Cardiac muscle cell (in vitro differentiated cells and primary cell): ENCODE results near the gene TBC1D9B. TPM values are rescaled to one million over a fixed set of nuclear protein-coding genes. Genes with fewer than 3 reads are reported as not detected.

Experiments
- DNase-seq, 2 donors: peaks; one replicate each; pipeline versions ENCODE4 v3.0.0 to v3.0.0-alpha.2; 2010 to 2017; ENCODE audit warnings: low read depth in 1 of 2, low spot score in 1 of 2
- H3K27ac ChIP-seq: fragments of 200-600 bp; sonication (generic); 2 replicates; pipeline ENCODE4 v1.5.1; 2016
- H3K27me3 ChIP-seq: fragments of 200-600 bp; sonication (generic); 2 replicates; pipeline ENCODE4 v1.6.0; 2016; ENCODE audit warnings: control low read depth
- H3K36me3 ChIP-seq: fragments of 200-600 bp; sonication (generic); 2 replicates; pipeline ENCODE4 v1.5.1; 2016; ENCODE audit warnings: control low read depth
- H3K4me1 ChIP-seq: fragments of 200-600 bp; sonication (generic); 2 replicates; pipeline ENCODE4 v1.8.1; 2017; ENCODE audit warnings: low read depth, mild to moderate bottlenecking, mixed run types
- H3K4me3 ChIP-seq: fragments of 200-600 bp; sonication (generic); 2 replicates; pipeline ENCODE4 v1.5.1; 2016; ENCODE audit warnings: mild to moderate bottlenecking
- H3K9me3 ChIP-seq: fragments of 200-600 bp; sonication (generic); 2 replicates; pipeline ENCODE4 v1.5.1; 2017; ENCODE audit warnings: low read depth, mild to moderate bottlenecking, control low read depth
- CTCF ChIP-seq: IDR thresholded peaks from 2 replicates; pipeline ENCODE4 v1.5.1; 2012; ENCODE audit warnings: low read depth, mild to moderate bottlenecking, low read length
- polyA plus RNA-seq: library from polyadenylated mRNA; unstranded; fragments of >200 nt; fragmentation: Nextera tagmentation; extraction: Ambion mirVana; gene quantifications from 2 replicates; pipeline ENCODE4 v1.2.1, GENCODE V29; 2016
- total RNA-seq: library from RNA; depleted of rRNA; stranded (reverse); fragments of >200 nt; gene quantifications from 2 replicates; pipeline ENCODE4 v1.2.3, GENCODE V29; 2016

The TBC1D9B gene
- total and polyA plus RNA-seq, 2 experiments from 2014 or later: 63.6 to 113 TPM

DNA sequence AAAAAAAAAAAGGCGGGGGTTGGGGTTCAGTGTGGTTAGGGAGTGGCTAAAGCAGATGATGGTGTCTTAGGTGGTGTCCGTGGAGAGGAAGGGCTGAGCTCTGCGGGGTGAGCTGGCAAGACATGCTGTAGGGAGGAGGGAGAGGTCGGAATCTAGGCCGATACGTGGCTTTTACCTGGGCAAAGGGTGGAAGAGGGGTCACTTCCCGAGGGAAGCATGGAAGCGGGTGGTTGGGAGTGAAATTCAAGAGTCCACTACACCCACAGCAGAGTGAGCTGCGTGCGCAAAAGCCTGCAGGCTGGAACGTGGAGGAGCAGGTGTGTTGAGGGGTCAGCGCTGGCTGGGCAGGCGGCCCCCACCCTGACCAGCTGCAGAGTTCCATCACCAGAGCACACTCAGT lies 17.8 kb downstream of the TBC1D9B start:
- Histone ChIP-seq H3K4me3 (no peak overlapping the region), H3K4me1 (no peaks in the 10 kb centered on the region), H3K27me3 (no peaks in the 10 kb centered on the region), H3K27ac (no peak overlapping the region), H3K36me3 (peaks cover 30% of the 10 kb centered on the region), H3K9me3 (no peaks in the 10 kb centered on the region)
- no peak for TF ChIP-seq CTCF
- no peak for DNase-seq

GRCh38 chr5:179887802-179888201 lies 19.9 kb downstream of the TBC1D9B start:
- Histone ChIP-seq H3K4me1 (no peaks in the 10 kb centered on the region), H3K4me3 (no peak overlapping the region), H3K27ac (no peak overlapping the region), H3K27me3 (no peaks in the 10 kb centered on the region), H3K9me3 (no peaks in the 10 kb centered on the region), H3K36me3 (peaks cover 19% of the 10 kb centered on the region)
- no peak for TF ChIP-seq CTCF
- DNase-seq: no peak

- peaks cover 12% of the 10 kb centered on the region for H3K36me3 ChIP-seq
- no peak overlapping the region for H3K4me3 ChIP-seq
- no peaks in the 10 kb centered on the region for H3K27me3 ChIP-seq
- no peak for TF ChIP-seq CTCF
- DNase-seq: no peak
- H3K9me3 ChIP-seq: no peaks in the 10 kb centered on the region
- no peak overlapping the region for H3K27ac ChIP-seq
- H3K4me1 ChIP-seq: no peaks in the 10 kb centered on the region
Observed at GRCh38 chr5:179887095-179887494, 20.6 kb downstream of the TBC1D9B start.

DNA sequence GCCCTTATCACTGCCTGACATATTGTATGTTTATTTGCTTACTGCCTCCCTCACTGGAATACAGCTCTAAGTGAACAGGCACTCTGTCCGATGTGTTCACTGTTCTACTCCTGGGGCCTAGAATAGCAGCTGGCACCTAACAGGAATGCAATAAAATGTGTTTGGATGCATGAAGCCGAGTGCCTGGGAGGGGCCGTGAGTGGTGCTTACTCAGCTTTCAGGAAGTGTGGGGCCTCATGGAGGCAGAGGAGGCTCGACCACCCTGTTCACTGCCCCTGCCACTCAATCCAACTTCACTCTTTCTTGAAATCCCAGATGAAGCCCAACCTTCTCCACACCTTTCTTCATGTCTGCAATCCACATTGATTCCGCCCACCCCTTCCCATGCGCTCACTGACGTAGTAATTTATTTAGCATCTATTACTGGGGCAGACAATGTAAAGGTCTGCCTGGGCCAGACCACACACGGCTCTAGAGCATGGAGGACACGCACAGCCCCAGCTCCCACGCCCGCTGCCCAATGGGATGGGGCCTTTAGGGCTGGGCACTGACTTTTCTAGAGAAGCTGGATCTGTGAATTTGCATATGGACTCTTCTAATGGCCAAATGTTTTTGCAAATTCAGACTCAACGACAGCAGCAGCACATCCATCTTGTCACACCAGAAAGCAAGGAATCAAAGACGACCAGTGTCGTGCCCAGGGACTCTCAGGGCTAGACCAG lies 21.3 kb downstream of the TBC1D9B start:
- Histone ChIP-seq H3K4me3 (no peak overlapping the region), H3K27ac (no peak overlapping the region), H3K4me1 (no peaks in the 10 kb centered on the region), H3K36me3 (peaks cover 6% of the 10 kb centered on the region), H3K27me3 (no peaks in the 10 kb centered on the region), H3K9me3 (no peaks in the 10 kb centered on the region)
- no peak for DNase-seq
- TF ChIP-seq CTCF: no peak

- Histone ChIP-seq H3K36me3 (peaks cover 3% of the 10 kb centered on the region), H3K27me3 (no peaks in the 10 kb centered on the region), H3K27ac (no peak overlapping the region), H3K4me3 (no peak overlapping the region), H3K9me3 (no peaks in the 10 kb centered on the region), H3K4me1 (no peaks in the 10 kb centered on the region)
- TF ChIP-seq CTCF: no peak
- no peak for DNase-seq
Observed at GRCh38 chr5:179885491-179886090, 22.1 kb downstream of the TBC1D9B start.
